GM18907 (cell line): ENCODE measurements around the gene ERN1.

Source experiments
- ATAC-seq: cut with Tn5 transposase; IDR thresholded peaks from one replicate; pipeline ENCODE4 v1.9.1; 2021; ENCODE audit warnings: mild to moderate bottlenecking, moderate library complexity; ENCODE audit not compliant: unreplicated experiment

ERN1 gene

GRCh38 chr17:64158406-64158805, 28.5 kb upstream of the ERN1 start:
- ATAC-seq: no peak

GRCh38 chr17:64157669-64158180, 27.8 kb upstream of the ERN1 start:
- ATAC-seq: no peak

DNA sequence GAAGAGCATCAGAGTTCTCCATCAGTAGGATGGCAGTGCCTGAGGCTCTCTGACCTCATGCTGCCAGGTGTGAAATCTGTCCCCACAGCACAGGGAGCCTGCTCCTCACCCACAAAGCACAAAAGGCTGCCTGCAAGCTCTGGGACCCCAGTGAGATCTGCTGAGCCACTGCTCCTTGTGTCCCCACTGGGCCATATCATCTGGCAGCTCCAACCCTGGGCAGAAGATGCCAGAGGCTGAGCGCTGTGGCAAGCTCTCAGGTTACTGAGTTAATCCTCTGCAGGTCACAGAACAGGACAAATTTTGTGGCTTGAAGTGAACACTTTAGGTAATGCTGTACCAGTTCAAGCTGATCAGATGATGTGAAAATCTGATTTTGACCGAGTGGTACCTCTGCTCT, 26.7 kb upstream of the ERN1 start:
- no peak for ATAC-seq

- ATAC-seq: no peak
These were observed 26.0 kb upstream of the ERN1 start for GRCh38 chr17:64155751-64156544.

GRCh38 chr17:64155129-64155528, 25.2 kb upstream of the ERN1 start:
- no peak for ATAC-seq

DNA sequence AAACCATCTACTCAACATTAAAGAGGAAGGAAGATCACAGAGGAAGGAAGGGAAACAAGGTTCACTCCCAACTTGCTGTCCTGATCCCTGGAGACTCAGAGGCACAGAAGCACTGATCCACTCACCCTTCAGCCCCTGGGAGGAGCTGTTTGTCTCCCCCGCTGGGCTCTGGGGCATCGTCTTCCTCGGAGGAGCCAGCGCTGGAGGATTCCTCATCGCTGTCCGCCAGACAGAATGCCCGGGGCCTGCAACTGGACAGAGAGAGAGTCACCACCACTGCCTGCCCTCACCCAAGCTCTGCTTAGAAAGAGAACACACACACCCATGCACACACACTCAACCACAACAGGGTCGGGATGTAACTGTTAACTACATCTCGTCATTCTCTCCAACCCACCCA, 24.8 kb upstream of the ERN1 start:
- no peak for ATAC-seq

DNA sequence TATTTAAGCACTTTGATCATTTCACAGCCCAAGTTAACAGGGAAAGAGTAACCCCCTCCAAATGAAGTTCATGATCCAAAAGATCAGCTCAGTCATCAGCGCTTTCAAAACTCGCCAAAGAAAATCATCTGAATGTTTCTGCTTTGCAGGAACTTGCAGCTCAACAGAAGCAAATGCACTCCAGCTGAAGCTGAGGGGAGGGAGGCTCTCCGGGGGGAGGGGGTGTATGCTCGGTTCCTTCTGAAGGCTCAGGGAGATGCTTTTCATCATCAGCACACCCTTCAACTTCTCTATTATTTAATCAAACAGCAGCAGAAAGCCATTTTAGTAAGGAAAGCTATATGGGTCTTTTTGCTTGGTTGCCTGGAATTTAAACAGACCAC, 24.4 kb upstream of the ERN1 start:
- ATAC-seq: no peak

DNA sequence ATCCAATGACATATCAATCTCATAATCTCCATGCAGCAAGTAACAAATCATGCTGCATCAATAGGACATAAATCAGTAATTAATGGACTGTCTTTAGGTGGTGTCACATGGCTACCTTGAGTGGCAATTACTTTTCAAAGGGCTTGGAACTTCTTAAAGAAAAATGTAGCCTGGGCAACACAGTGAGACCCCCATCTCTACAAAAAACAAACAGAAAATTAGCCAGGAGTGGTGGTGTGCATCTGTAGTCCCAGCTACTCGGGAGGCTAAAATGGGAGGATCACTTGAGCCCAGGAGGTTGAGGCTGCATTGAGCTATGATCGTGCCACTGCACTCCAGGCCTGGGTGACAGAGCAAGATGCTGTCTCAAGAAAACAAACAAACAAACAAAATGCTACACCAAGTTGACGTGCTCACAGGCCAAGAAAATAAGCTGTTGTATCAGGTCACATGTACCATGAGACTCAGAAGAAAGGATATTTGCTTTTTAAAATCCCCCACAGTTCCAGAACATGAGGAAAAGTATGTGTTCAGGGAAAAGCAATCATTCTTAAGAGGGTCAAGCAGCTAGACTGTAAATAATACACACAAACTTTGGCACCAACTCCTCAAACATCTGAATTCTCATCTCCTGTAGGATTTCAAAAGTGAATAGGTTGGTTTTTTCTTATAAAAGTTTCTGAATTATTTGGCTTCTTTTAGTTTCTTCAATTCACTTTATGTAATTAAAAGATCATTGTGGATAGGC, 23.8 kb upstream of the ERN1 start:
- ATAC-seq: no peak

- ATAC-seq: no peak
These were observed 22.6 kb upstream of the ERN1 start for GRCh38 chr17:64152428-64153125.

DNA sequence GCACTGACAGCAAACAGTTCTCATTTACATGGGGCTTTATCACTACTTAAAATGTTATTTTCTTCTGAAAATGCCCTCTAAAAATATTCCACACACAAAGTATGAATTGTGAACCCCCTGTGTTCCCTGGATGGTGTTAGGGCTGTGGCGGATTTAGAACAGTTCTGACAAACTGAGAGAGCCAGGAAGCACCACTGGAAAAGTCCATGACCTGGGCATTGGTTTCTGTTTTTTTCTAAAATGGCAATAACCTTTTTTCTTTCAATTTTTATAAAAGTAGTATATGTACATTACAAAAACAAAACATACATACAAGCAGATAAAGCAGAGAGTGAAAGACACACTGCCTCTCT, 21.0 kb upstream of the ERN1 start:
- no peak for ATAC-seq

GRCh38 chr17:64150237-64151015, 20.5 kb upstream of the ERN1 start:
- ATAC-seq: no peak

DNA sequence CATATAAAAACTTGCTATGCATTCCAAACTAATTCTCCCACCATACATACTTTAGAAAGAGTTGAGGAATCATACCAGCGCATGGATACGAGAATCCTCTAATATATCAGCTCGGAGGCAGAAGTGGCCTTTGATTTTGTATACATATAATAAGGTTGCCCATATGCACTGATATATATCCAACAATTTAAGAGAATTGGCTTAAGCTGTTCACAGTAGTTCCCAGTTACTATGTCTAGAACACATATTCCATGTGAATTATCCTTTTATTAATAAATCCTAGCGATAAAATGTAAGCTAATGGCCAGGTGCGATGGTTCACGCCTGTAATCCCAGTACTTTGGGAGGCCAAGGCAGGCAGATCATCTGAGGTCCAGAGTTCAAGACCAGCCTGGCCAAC, 19.3 kb upstream of the ERN1 start:
- no peak for ATAC-seq

DNA sequence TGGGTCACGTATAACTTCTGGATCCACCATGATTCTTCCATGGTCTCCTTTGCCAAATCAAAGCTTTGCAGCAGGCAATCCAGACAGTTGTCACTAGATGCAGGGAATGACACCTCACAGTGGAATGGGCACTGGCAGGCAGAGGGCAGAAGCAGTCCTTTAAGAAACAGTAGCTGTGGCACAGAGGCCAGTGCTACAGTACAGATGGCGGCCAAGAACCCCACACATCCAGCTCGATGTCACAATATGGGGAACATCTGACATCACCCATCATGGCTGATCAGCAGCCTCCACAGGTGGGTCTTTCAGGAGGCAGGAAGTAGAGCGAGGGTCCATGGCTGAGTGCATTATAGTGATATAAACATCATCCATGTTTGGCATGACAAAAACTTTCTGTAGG, 18.8 kb upstream of the ERN1 start:
- ATAC-seq: no peak

- no peak for ATAC-seq
These were observed 18.2 kb upstream of the ERN1 start for GRCh38 chr17:64148017-64148631.

DNA sequence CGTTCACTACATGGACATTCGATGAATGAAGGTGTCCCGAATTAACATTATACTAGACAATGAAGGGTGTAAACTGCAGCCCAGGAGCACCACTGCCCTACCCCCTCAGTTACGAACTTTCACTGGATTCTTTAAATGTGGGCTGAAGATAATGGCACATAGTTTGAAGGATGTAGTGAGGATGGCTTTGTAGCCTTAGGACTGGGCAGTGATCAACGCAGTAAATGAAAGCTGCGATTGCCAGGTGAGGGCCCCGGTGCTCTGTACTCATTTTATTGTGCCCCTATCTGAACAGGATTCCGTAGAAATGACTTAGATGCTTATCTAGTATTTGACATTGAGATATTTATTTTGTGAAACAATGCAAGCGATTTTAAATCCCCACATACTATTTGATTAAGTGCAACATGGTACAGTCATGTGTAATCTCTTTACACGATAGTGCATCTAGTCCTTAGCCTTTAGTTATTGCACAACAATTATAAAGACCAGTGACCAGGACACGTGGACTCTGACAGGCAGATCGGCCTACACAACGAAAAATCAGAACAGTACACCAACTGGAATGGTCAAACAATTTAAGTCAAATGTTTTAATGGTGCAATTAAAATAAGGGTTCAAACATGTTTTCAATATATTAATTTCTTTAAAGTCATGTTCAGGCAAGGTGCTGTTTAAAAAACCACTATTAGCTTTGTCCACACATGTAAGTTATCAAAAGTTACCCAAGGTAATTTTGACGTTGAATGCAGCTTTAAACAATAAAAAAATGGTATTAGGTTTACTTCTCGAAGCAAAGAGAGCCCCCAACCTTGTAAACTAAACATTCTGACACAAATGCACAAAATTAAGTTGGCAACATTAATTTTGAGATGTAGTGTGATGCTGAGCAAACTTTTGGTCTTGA, 17.4 kb upstream of the ERN1 start:
- ATAC-seq: no peak

- peak; percentile 3 for ATAC-seq
These were observed 16.6 kb upstream of the ERN1 start for GRCh38 chr17:64146418-64147109.

- peak; percentile 96 for ATAC-seq
These were observed 15.9 kb upstream of the ERN1 start for GRCh38 chr17:64145751-64146417.

- ATAC-seq: no peak
These were observed 15.4 kb upstream of the ERN1 start for GRCh38 chr17:64145375-64145750.
